CD4-positive, alpha-beta T cell treated with Interleukin-2 at 100 ng/mL for 4 hours (primary cell): Measurements from ENCODE around the gene AUH.

Source experiments
- DNase-seq: peaks from one replicate; pipeline ENCODE4 v3.0.0-alpha.2; 2020; ENCODE audit warnings: low spot score

The AUH gene

GRCh38 chr9:91338681-91339080 is 23.0 kb downstream of the AUH start:
- DNase-seq = no peak

GRCh38 chr9:91336786-91337185 is 24.9 kb downstream of the AUH start:
- DNase-seq = no peak

- no peak for DNase-seq
Observed at GRCh38 chr9:91334053-91334452, 27.7 kb downstream of the AUH start.

DNA sequence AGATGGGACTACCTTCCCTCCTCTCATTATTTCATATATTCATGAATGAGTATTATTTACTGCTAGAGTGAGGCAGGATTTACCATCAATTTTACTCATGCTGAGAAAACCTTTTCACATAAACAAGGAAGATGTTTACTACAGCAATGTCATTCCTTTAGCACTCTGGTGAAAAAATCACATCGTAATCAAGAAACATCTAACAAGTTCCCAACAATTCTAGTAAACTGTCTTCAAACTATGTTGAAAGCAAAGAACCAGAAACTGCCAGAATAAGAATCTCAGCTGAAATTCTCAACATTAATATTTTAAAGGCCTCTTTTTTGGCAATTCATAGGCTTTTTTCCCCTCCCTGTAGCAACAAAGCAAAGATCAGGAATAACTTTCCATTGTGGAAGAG is 28.2 kb downstream of the AUH start:
- no peak for DNase-seq

- DNase-seq = no peak
Observed at GRCh38 chr9:91332546-91333231, 29.0 kb downstream of the AUH start.

GRCh38 chr9:91331849-91332248 is 29.9 kb downstream of the AUH start:
- DNase-seq = no peak

GRCh38 chr9:91328186-91328585 is 33.5 kb downstream of the AUH start:
- no peak for DNase-seq

DNA sequence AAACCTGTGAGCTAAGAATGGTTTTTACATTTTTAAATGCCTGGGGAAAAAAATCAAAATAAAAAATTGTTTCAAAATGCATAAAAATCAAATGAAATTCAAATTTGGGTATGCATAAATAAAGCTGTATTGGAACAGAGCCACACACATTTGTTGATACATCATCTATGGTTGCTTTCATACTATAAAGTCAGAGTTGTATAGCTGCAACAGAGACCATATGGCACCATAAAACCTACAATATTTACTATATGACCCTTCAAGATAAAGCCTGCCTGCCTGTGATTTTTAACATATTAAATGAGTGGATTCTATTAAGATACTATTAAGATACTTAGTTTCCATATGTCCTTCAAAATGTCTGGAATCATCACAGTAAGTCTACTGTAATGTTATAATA is 40.0 kb downstream of the AUH start:
- no peak for DNase-seq

DNA sequence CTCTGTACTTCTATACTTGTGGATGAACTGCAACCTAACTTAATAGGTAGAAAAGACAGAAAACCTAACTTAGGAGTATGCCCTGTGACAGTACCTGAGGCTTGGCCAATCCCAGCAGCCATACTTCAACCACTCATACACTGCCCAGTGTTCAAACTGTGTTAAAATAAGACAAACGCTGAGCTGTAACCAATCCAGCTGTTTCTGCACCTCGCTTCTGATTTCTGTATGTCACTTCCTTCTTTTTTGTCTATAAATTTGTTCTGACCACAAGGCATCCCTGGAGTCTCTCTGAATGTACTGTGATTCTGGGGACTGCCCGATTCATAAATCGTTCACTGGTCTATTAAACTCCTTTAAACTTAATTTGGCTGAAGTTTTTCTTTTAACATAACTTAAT is 41.4 kb downstream of the AUH start:
- no peak for DNase-seq

GRCh38 chr9:91316093-91316492 is 45.6 kb downstream of the AUH start:
- DNase-seq = no peak

DNA sequence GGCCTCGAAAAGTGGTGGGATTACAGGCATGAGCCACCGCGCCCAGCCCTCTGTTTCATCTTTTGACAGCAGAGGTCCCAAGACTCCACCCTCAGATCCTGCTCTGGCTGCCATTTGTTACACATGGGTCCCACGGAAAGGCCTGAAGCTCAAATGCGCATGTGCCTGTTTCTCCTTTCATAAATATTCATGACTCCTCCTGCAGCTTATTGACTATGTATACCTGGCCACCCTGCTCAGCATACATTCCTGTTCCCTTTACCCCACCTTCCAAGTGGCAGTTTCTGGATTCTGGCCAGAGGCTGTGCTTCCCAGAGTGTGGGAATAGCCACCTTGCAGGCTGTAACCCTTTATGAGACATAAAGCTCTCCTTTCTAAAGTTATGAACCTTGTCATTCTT is 46.5 kb downstream of the AUH start:
- DNase-seq = no peak

DNA sequence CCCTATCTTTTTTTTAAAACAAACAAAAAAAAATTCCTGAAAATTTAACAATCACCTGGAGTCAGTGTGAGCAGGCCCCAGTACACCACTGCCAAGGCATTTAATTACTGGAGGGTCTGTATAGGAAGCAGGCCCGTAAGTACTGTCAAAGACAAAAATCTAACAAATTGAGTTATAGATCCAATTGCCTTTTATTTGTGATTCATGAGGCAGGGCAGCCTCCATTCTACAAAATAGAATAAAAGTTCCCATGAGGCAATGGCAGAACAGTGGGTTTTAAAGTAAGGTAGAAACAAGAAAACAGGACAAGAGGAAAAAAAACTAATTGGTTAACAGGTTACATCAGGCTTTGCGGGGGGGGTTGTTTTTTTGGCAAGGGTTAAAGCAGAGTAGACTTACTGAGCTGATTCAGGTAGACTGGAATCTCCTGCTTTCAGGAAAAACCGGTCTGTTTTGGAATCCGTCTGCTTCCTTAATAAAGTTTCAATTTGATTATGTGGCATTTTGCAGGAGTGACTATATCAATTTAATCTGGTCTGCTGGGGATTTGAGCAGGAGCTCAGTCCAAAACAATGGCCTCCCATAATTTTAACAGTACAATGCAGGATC is 48.9 kb downstream of the AUH start:
- DNase-seq = no peak

DNA sequence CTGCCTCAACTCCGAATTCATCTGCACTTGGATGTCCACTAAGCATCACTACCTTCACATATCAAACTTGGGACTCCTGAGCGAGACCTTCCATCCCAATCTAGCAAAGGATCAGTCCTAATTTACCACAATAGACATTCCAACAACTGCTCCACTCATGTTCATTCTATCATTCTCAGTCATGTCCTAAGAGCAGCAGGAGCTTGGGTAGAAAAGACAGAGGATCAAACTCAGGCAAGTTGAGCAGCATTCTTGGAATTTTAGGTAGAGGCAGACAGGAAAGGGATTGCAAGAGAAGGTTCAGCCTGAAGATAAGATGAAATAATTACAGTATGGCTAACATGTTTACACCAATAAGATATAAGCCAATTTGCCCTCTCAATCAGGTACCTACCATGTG is 51.7 kb downstream of the AUH start:
- no peak for DNase-seq

DNA sequence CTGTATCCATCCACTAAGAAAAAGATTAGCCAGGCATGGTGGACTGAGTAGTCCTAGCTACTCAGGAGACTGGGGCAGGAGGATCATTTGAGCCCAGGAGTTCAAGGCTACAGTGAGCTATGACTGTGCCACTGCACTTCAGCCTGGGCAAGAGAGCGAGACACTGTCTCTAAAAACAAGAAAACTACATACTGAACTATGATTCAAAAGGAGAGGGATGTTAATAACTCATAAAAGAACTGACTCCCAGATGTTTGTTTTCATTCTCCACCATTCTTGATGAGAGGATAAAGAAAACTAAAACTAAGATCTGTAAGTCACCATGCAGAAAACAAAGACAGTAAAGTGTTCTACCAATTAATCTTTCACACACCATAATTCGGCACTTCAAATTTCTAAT is 53.5 kb downstream of the AUH start:
- DNase-seq = no peak

GRCh38 chr9:91307279-91307678 is 54.4 kb downstream of the AUH start:
- no peak for DNase-seq

DNA sequence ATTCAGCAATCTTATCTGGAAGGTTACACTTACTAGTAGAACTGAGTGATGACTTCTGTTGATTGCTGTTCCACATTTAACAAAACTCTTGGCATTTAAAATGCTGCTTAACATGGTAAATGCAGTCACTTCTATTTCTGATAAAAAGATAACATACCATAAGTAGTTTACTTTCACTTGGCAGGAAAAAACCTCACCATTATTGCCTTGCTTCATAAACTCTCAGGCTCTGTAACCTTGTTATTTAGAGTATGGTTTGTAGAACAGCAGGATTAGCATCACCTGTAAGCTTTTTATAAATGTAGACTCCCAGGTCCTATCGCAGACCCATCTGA is 55.5 kb downstream of the AUH start:
- no peak for DNase-seq

- no peak for DNase-seq
Observed at GRCh38 chr9:91305596-91306295, 56.0 kb downstream of the AUH start.

DNA sequence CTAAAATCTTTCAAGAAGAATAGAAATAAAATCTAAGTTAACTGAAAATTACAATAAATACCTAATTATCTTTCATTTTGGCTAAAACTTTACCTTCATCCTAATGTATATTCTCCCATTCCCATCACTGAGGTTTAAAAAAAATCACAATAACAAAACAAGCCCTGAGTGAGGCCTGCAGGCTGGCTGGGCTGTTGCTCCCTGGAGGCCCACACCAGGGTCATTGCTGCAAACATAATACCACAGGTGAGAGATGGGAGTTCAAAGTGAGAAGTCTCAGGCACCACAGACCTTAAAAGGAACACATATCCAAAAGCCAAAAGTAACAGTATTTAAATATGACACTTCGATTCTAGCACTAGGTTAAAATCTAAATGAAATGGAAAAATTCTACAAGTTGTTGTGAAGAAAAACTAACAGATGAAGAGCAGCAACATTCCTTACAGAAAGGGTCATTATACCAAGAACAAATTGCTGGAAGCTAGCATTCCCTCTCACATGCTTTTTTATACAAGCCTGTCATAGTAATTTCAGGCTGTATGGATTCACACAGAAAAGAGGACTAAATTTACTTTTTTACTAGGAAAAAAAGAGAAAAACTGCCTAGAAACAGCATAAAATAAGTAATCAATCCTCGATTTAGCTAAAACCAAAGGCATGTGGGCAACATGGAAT is 57.8 kb downstream of the AUH start:
- DNase-seq = no peak

GRCh38 chr9:91302831-91303230 is 58.9 kb downstream of the AUH start:
- no peak for DNase-seq

DNA sequence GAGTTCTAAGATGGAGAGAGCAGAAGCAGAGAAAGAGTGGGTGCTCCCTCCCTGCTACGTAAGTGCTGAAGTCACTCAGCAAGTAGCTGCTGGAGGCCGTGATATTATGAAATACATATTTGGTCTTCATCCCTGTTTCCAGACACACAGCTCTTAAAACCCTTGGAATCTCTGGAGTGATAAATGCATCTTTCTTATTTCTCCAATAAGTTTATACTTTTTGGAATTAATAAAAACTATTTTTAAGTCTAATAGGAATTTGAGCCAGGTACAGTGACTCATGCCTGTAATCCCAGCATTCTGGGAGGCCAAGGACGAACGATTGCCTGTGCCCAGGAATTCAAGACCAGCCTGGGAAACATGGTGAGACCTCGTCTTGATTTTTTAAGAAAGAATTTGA is 60.6 kb downstream of the AUH start:
- DNase-seq = no peak

DNA sequence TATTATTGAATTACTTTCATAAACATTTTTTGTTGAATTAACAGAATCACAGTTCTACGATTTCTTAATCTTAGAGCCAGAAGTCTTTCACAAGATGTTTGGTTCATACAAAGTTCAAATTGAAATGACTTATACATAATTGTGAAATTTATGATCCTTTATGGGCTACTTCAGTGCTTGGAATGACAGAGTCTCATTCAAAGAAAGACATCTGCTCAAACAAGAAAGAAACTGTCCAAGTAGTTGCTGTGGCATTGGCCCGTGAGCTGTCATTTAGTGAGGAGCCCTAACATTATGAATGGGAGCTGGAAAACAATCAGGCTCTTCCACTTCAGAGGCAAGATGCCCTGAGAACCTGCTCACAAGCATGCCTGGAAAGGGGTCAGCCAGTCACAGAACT is 63.4 kb downstream of the AUH start:
- DNase-seq = no peak

DNA sequence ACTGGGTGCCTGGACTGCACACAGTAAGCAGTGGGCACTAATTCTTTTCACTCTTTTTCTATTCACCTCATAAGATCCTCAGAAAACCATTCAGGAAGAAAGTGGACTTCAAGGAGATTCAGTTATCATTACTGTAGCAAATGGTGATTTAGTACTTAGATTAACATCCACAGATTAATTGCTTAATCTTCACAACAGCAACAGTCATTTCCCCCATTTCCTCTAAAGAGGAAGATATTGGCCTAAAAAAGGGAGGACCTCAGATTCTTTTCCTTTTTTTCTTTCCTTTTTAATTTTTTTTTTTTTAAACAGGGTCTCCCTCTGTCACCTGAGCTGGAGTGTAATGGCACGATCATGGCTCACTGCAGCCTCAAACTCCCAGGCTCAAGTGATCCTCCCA is 64.4 kb downstream of the AUH start:
- no peak for DNase-seq

- DNase-seq = no peak
Observed at GRCh38 chr9:91296354-91296753, 65.4 kb downstream of the AUH start.
